ENCODE data around the gene IL17RD.

DNA sequence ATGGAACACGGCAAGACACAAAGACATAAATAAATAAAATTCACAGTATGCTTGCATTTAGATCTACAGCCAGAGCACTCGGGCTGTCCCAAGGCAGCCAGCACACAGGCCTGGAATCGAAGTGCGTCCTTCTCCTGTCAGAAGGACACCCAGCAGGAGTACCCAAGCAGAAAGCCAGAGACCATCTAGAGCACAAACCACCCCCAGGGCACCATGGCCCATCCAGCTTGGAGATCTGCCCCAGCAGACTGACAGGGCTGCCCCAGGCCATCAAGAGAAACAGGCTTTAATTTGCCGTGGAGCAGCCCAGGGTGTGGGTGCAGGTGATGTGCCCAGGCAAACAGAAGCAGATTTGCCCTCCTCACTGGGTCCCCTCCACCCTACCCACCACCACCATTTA lies 112.5 kb downstream of the IL17RD start:
- TF ChIP-seq, protein P1, sequence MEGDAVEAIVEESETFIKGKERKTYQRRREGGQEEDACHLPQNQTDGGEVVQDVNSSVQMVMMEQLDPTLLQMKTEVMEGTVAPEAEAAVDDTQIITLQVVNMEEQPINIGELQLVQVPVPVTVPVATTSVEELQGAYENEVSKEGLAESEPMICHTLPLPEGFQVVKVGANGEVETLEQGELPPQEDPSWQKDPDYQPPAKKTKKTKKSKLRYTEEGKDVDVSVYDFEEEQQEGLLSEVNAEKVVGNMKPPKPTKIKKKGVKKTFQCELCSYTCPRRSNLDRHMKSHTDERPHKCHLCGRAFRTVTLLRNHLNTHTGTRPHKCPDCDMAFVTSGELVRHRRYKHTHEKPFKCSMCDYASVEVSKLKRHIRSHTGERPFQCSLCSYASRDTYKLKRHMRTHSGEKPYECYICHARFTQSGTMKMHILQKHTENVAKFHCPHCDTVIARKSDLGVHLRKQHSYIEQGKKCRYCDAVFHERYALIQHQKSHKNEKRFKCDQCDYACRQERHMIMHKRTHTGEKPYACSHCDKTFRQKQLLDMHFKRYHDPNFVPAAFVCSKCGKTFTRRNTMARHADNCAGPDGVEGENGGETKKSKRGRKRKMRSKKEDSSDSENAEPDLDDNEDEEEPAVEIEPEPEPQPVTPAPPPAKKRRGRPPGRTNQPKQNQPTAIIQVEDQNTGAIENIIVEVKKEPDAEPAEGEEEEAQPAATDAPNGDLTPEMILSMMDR (IDR thresholded peaks at IDR 0.05): no peak
- no peak for TF ChIP-seq POLR2A (IDR thresholded peaks at IDR 0.05)
